Trophoblast cell (in vitro differentiated cells and primary cell): ENCODE results near the gene FAM47C. TPM values are rescaled to one million over a fixed set of nuclear protein-coding genes. Genes with fewer than 3 reads are reported as not detected.
"Not testable (repeated sequence)": the region's sequence is repeated elsewhere in the genome, so short reads cannot be mapped to it uniquely, and the experiment has no call there.

Source experiments
- DNase-seq, 2 donors: peaks; one replicate each; pipeline ENCODE4 v3.0.0-alpha.2; 2016
- H2AFZ ChIP-seq: 2 replicates; pipeline ENCODE4 v1.6.1; 2013; ENCODE audit warnings: low read length, moderate library complexity, mild to moderate bottlenecking; ENCODE audit not compliant: insufficient read depth, poor library complexity
- H2AK5ac ChIP-seq: 2 replicates; pipeline ENCODE4 v1.6.1; 2013; ENCODE audit warnings: mild to moderate bottlenecking, low read length
- H2BK120ac ChIP-seq: 2 replicates; pipeline ENCODE4 v1.6.1; 2013; ENCODE audit warnings: low read length, mild to moderate bottlenecking, moderate library complexity; ENCODE audit not compliant: insufficient read depth, poor library complexity
- H2BK12ac ChIP-seq: 2 replicates; pipeline ENCODE4 v1.6.1; 2013; ENCODE audit warnings: mild to moderate bottlenecking, low read length, moderate library complexity
- H2BK5ac ChIP-seq: 2 replicates; pipeline ENCODE4 v1.6.1; 2013; ENCODE audit warnings: low read length, low read depth, moderate library complexity, mild to moderate bottlenecking; ENCODE audit not compliant: poor library complexity
- H3K14ac ChIP-seq: 2 replicates; pipeline ENCODE4 v1.6.1; 2013; ENCODE audit warnings: mild to moderate bottlenecking, low read length
- H3K18ac ChIP-seq: 2 replicates; pipeline ENCODE4 v1.6.1; 2013; ENCODE audit warnings: mild to moderate bottlenecking, low read length
- H3K23ac ChIP-seq: 2 replicates; pipeline ENCODE4 v1.6.1; 2013; ENCODE audit warnings: low read length
- H3K27ac ChIP-seq: 2 replicates; pipeline ENCODE4 v1.5.1; 2013; ENCODE audit warnings: low read depth, mild to moderate bottlenecking, inconsistent platforms, low read length, moderate library complexity
- H3K27me3 ChIP-seq: 2 replicates; pipeline ENCODE4 v1.6.1; 2013; ENCODE audit warnings: inconsistent platforms, mild to moderate bottlenecking, low read length, moderate library complexity; ENCODE audit not compliant: insufficient read depth
- H3K36me3 ChIP-seq, 2 experiments: 1 replicate in 1 of 2; 2 replicates in 1 of 2; pipeline ENCODE4 v1.6.1; 2013; ENCODE audit warnings: low read length in 2 of 2, mild to moderate bottlenecking in 2 of 2, moderate library complexity in 1 of 2; ENCODE audit not compliant: insufficient read depth in 2 of 2, control insufficient read depth in 1 of 2
- H3K4ac ChIP-seq: 2 replicates; pipeline ENCODE4 v1.6.1; 2013; ENCODE audit warnings: low read depth, mild to moderate bottlenecking, low read length, moderate library complexity
- H3K4me1 ChIP-seq, 2 experiments: 1 replicate in 1 of 2; 2 replicates in 1 of 2; pipeline ENCODE4 v1.6.1; 2013; ENCODE audit warnings: low read length in 2 of 2, mild to moderate bottlenecking in 2 of 2, moderate library complexity in 1 of 2; ENCODE audit not compliant: insufficient read depth in 2 of 2, control insufficient read depth in 1 of 2
- H3K4me2 ChIP-seq: 2 replicates; pipeline ENCODE4 v1.6.1; 2013; ENCODE audit warnings: inconsistent platforms, mild to moderate bottlenecking, low read length, moderate library complexity
- H3K4me3 ChIP-seq: 2 replicates; pipeline ENCODE4 v1.5.1; 2013; ENCODE audit warnings: mild to moderate bottlenecking, low read depth, low read length, inconsistent platforms
- H3K79me1 ChIP-seq: one replicate; pipeline ENCODE4 v1.6.1; 2013; ENCODE audit warnings: low read length
- H3K79me2 ChIP-seq: 2 replicates; pipeline ENCODE4 v1.6.1; 2013; ENCODE audit warnings: low read length, mild to moderate bottlenecking; ENCODE audit not compliant: control insufficient read depth, insufficient read depth, poor library complexity
- H3K9ac ChIP-seq: 2 replicates; pipeline ENCODE4 v1.6.1; 2013; ENCODE audit warnings: mild to moderate bottlenecking, low read length
- H3K9me3 ChIP-seq: 2 replicates; pipeline ENCODE4 v1.6.1; 2013; ENCODE audit warnings: low read depth, mild to moderate bottlenecking, control low read depth, inconsistent platforms, low read length; ENCODE audit not compliant: insufficient read depth
- H4K12ac ChIP-seq: 2 replicates; pipeline ENCODE4 v1.6.1; 2013; ENCODE audit warnings: low read depth, mild to moderate bottlenecking, low read length, moderate library complexity
- H4K8ac ChIP-seq: 2 replicates; pipeline ENCODE4 v1.6.1; 2013; ENCODE audit warnings: low read depth, mild to moderate bottlenecking, low read length, moderate library complexity
- H4K91ac ChIP-seq: one replicate; pipeline ENCODE4 v1.6.1; 2013; ENCODE audit warnings: low read depth, mild to moderate bottlenecking, low read length, moderate library complexity
- WGBS: extraction: QIAGEN DNeasy Blood & Tissue Kit; methylation state at CpG from one replicate; pipeline ENCODE4 v1.1.7; 2013; ENCODE audit warnings: missing lambda C conversion rate; ENCODE audit not compliant: insufficient read length, insufficient coverage; ENCODE audit errors: extremely low coverage; 5-methylcytosine and 5-hydroxymethylcytosine counted together
- polyA plus RNA-seq: library from polyadenylated mRNA; stranded (reverse); fragments of 200-250 nt; gene quantifications from 2 replicates; pipeline ENCODE4 v1.2.3, GENCODE V29; 2013

The FAM47C gene
- 0.01 TPM in 1 of 2 replicates, not detected in the other for polyA plus RNA-seq

GRCh38 chrX:37008182-37008581 is at the start of gene FAM47C:
TSS of gene FAM47C (plus strand) at chrX:37008366. CDS start at chrX:37008411, 45 bp downstream.
- H4K8ac ChIP-seq, H4K91ac ChIP-seq, H4K12ac ChIP-seq, H2BK12ac ChIP-seq, H3K27ac ChIP-seq, H2BK5ac ChIP-seq, H3K36me3 ChIP-seq, H3K14ac ChIP-seq, H3K23ac ChIP-seq, H3K4me2 ChIP-seq, H3K4me1 ChIP-seq, H3K4ac ChIP-seq, H2AFZ ChIP-seq, H3K4me3 ChIP-seq, H3K9me3 ChIP-seq, H2BK120ac ChIP-seq, H3K79me1 ChIP-seq, H3K27me3 ChIP-seq, DNase-seq, H3K18ac ChIP-seq, H2AK5ac ChIP-seq, H3K9ac ChIP-seq, H3K79me2 ChIP-seq: not testable (repeated sequence)
- no CpG with 5 or more reads among the region's 24 CpGs for WGBS

GRCh38 chrX:36961590-36961989 is 46.6 kb upstream of the FAM47C start:
- Histone ChIP-seq H3K79me2 (no peaks in the 10 kb centered on the region), H3K27ac (no peak overlapping the region), H3K4me3 (no peak overlapping the region), H3K27me3 (peaks cover 2% of the 10 kb centered on the region), H3K4ac (no peak overlapping the region), H3K4me2 (no peak overlapping the region), H3K4me1 (peaks cover 0 to 2% of the 10 kb centered on the region in 2 experiments), H3K14ac (no peak overlapping the region), H3K9me3 (no peaks in the 10 kb centered on the region), H3K9ac (no peak overlapping the region), H3K18ac (no peak overlapping the region), H3K79me1 (no peaks in the 10 kb centered on the region), H4K12ac (no peak overlapping the region), H4K91ac (no peak overlapping the region), H2BK5ac (no peak overlapping the region), H3K36me3 (no peaks in the 10 kb centered on the region), H3K23ac (no peak overlapping the region), H2BK120ac (no peak overlapping the region), H4K8ac (no peak overlapping the region), H2AFZ (no peak overlapping the region), H2AK5ac (no peak overlapping the region), H2BK12ac (no peak overlapping the region)
- WGBS: 50% methylated on average over 1 of the region's 10 CpGs
- peak in 1 of 2 donors; percentile 21 for DNase-seq

- H3K27ac ChIP-seq: no peak overlapping the region
- H3K79me1 ChIP-seq: no peaks in the 10 kb centered on the region
- no peaks in the 10 kb centered on the region for H3K79me2 ChIP-seq
- no peak overlapping the region for H4K12ac ChIP-seq
- WGBS: no CpG with 5 or more reads among the region's 63 CpGs
- H3K23ac ChIP-seq: no peak overlapping the region
- H3K4me3 ChIP-seq: peak overlapping the region; percentile 56
- no peak overlapping the region for H2AFZ ChIP-seq
- H3K36me3 ChIP-seq: no peaks in the 10 kb centered on the region
- H3K9me3 ChIP-seq: no peaks in the 10 kb centered on the region
- H4K8ac ChIP-seq: peak overlapping the region; percentile 28
- no peak overlapping the region for H2BK5ac ChIP-seq
- H4K91ac ChIP-seq: no peak overlapping the region
- H2AK5ac ChIP-seq: no peak overlapping the region
- no peak overlapping the region for H2BK12ac ChIP-seq
- H3K4me1 ChIP-seq: no peaks in the 10 kb centered on the region
- DNase-seq: peak; percentile 42 to 48
- no peak overlapping the region for H3K4ac ChIP-seq
- H3K27me3 ChIP-seq: peaks cover 2% of the 10 kb centered on the region
- no peak overlapping the region for H2BK120ac ChIP-seq
- peak overlapping the region; percentile 66 for H3K4me2 ChIP-seq
- no peak overlapping the region for H3K9ac ChIP-seq
- no peak overlapping the region for H3K14ac ChIP-seq
- H3K18ac ChIP-seq: no peak overlapping the region
Observed at GRCh38 chrX:36963069-36963808, 44.9 kb upstream of the FAM47C start.

GRCh38 chrX:36963852-36964251 is 44.3 kb upstream of the FAM47C start:
- peak overlapping the region; percentile 56 for H3K4me3 ChIP-seq
- H3K23ac ChIP-seq: no peak overlapping the region
- H3K79me2 ChIP-seq: no peaks in the 10 kb centered on the region
- H3K27me3 ChIP-seq: peaks cover 2% of the 10 kb centered on the region
- no peak overlapping the region for H2BK12ac ChIP-seq
- no peak overlapping the region for H3K9ac ChIP-seq
- H3K4me2 ChIP-seq: peak overlapping the region; percentile 66
- H3K4ac ChIP-seq: no peak overlapping the region
- H3K27ac ChIP-seq: no peak overlapping the region
- H3K79me1 ChIP-seq: no peaks in the 10 kb centered on the region
- H4K91ac ChIP-seq: no peak overlapping the region
- H4K12ac ChIP-seq: no peak overlapping the region
- no peak overlapping the region for H2AFZ ChIP-seq
- H2BK5ac ChIP-seq: no peak overlapping the region
- H3K36me3 ChIP-seq: no peaks in the 10 kb centered on the region
- H2AK5ac ChIP-seq: no peak overlapping the region
- no peak overlapping the region for H3K14ac ChIP-seq
- no peak overlapping the region for H2BK120ac ChIP-seq
- H3K18ac ChIP-seq: no peak overlapping the region
- no CpG with 5 or more reads among the region's 45 CpGs for WGBS
- H4K8ac ChIP-seq: peak overlapping the region; percentile 28
- H3K9me3 ChIP-seq: no peaks in the 10 kb centered on the region
- H3K4me1 ChIP-seq: no peaks in the 10 kb centered on the region
- no peak for DNase-seq
